SK-N-MC (cell line): Measurements from ENCODE around the gene S100A2.

ENCODE experiments used
- EZH2 ChIP-seq: fragments of 200-600 bp; sonication (generic); IDR thresholded peaks from one replicate; pipeline ENCODE4 v1.6.1; 2017; ENCODE audit warnings: antibody characterized with exemption
- POLR2AphosphoS5 ChIP-seq: IDR thresholded peaks from 2 replicates; pipeline ENCODE4 v1.6.1; 2012; ENCODE audit warnings: mild to moderate bottlenecking, low read depth, low read length, borderline replicate concordance

- TF ChIP-seq POLR2AphosphoS5, result no peak
- TF ChIP-seq EZH2, result no peak
Observed at GRCh38 chr1:153592748-153593147, 27.1 kb upstream of the S100A2 start.
